ENCODE results near the gene JRKL.
"Not testable (repeated sequence)": the region's sequence is repeated elsewhere in the genome, so short reads cannot be mapped to it uniquely, and the experiment has no call there.

The JRKL gene

DNA sequence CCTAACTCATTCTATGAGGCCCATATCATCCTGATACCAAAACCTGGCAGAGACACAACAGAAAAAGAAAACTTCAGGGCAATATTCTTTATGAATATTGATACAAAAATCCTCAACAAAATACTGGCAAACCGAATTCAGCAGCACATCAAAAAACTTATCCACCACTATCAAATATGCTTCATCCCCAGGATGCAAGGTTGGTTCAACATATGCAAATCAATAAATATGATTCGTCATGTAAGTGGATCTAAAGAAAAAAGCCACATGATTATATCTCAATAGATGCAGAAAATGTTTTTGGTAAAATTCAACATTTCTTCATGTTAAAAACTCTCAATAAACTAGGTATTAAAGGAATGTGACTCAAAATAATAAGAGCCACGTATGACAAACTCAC lies 40.9 kb downstream of the JRKL start:
- DNase-seq: no peak

DNA sequence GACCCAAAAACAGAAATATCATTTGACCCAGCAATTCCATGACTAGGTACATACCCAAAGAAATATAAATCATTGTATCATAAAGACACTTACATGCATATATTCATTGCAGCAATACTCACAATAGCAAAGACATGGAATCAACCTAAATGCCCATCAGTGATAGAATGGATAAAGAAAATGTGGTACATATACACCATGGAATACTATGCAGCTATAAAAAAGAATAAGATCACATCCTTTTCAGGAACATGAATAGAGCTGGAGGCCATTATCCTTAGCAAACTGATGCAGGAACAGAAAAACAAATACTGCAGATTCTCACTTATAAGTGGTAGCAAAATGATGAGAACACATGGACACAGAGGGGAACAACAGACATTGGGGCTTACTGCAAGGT lies 42.8 kb downstream of the JRKL start:
- not testable (repeated sequence) for DNase-seq

More for the DNA sequence above, 40.9 kb downstream of the JRKL start:
- no peak for TF ChIP-seq GATA1 (IDR thresholded peaks at IDR 0.05; ENCODE audit: low read depth, low read length)
- no peak for TF ChIP-seq POLR2A (IDR thresholded peaks at IDR 0.05; ENCODE audit: low read length)

All from erythroblast (primary cell).